Neural crest cell (in vitro differentiated cells): ENCODE measurements around the gene PARP14. TPM values are rescaled to one million over a fixed set of nuclear protein-coding genes. Genes with fewer than 3 reads are reported as not detected.

Experiments used
- DNase-seq: peaks from one replicate; pipeline ENCODE4 v3.0.0; 2021; ENCODE audit warnings: low read depth, mixed read lengths, low spot score
- H3K27ac Mint-ChIP-seq: one replicate; pipeline ENCODE4 v1.8.0; 2021; ENCODE audit warnings: mild to moderate bottlenecking, mixed read lengths; ENCODE audit not compliant: unreplicated experiment
- H3K27me3 Mint-ChIP-seq: 2 replicates; pipeline ENCODE4 v1.8.0; 2021; ENCODE audit warnings: low read depth, mild to moderate bottlenecking, mixed read lengths
- H3K36me3 Mint-ChIP-seq: 2 replicates; pipeline ENCODE4 v1.8.0; 2021; ENCODE audit warnings: low read depth, mild to moderate bottlenecking, mixed read lengths
- H3K4me1 Mint-ChIP-seq: 2 replicates; pipeline ENCODE4 v1.8.0; 2021; ENCODE audit warnings: mixed read lengths
- H3K4me3 Mint-ChIP-seq: one replicate; pipeline ENCODE4 v1.8.0; 2021; ENCODE audit warnings: mild to moderate bottlenecking, mixed read lengths
- H3K9me3 Mint-ChIP-seq: 2 replicates; pipeline ENCODE4 v1.8.0; 2021; ENCODE audit warnings: mixed read lengths
- CTCF ChIP-seq: fragments of 200-600 bp; sonication (generic); conservative IDR thresholded peaks from 2 replicates; pipeline ENCODE4 v1.5.0; 2021; ENCODE audit warnings: antibody characterized with exemption, mild to moderate bottlenecking
- total RNA-seq: library from RNA; stranded (reverse); gene quantifications from 2 replicates; pipeline ENCODE4 v1.2.1, GENCODE V29; 2021

PARP14 gene
- total RNA-seq, 1 donor from 2014 or later: 6.6 TPM

- H3K36me3 Mint-ChIP-seq: peaks cover 3% of the 10 kb centered on the region
- no peaks in the 10 kb centered on the region for H3K9me3 Mint-ChIP-seq
- DNase-seq: no peak
- no peak overlapping the region for H3K27ac Mint-ChIP-seq
- H3K4me1 Mint-ChIP-seq: no peaks in the 10 kb centered on the region
- no peak for TF ChIP-seq CTCF
- no peak overlapping the region for H3K4me3 Mint-ChIP-seq
- H3K27me3 Mint-ChIP-seq: no peaks in the 10 kb centered on the region
Measured at GRCh38 chr3:122772827-122773226, 92.2 kb downstream of the PARP14 start.

GRCh38 chr3:122773944-122774509 is 93.4 kb downstream of the PARP14 start:
- H3K4me1 Mint-ChIP-seq: no peaks in the 10 kb centered on the region
- DNase-seq: no peak
- no peaks in the 10 kb centered on the region for H3K27me3 Mint-ChIP-seq
- no peak overlapping the region for H3K27ac Mint-ChIP-seq
- no peaks in the 10 kb centered on the region for H3K36me3 Mint-ChIP-seq
- no peak for TF ChIP-seq CTCF
- H3K9me3 Mint-ChIP-seq: no peaks in the 10 kb centered on the region
- H3K4me3 Mint-ChIP-seq: no peak overlapping the region

- TF ChIP-seq CTCF: no peak
- no peak for DNase-seq
- Mint-ChIP-seq H3K27ac (no peak overlapping the region), H3K27me3 (no peaks in the 10 kb centered on the region), H3K36me3 (no peaks in the 10 kb centered on the region), H3K4me1 (no peaks in the 10 kb centered on the region), H3K4me3 (no peak overlapping the region), H3K9me3 (no peaks in the 10 kb centered on the region)
Measured at GRCh38 chr3:122774564-122774963, 93.9 kb downstream of the PARP14 start.

- DNase-seq: no peak
- TF ChIP-seq CTCF: no peak
- no peak overlapping the region for H3K4me3 Mint-ChIP-seq
- no peaks in the 10 kb centered on the region for H3K4me1 Mint-ChIP-seq
- peaks cover 3% of the 10 kb centered on the region for H3K9me3 Mint-ChIP-seq
- no peak overlapping the region for H3K27ac Mint-ChIP-seq
- H3K27me3 Mint-ChIP-seq: no peaks in the 10 kb centered on the region
- peaks cover 5% of the 10 kb centered on the region for H3K36me3 Mint-ChIP-seq
Measured at GRCh38 chr3:122776675-122777468, 96.2 kb downstream of the PARP14 start.

GRCh38 chr3:122777563-122777962 is 96.9 kb downstream of the PARP14 start:
- Mint-ChIP-seq H3K4me1 (no peaks in the 10 kb centered on the region), H3K27ac (no peak overlapping the region), H3K4me3 (no peak overlapping the region), H3K27me3 (no peaks in the 10 kb centered on the region), H3K36me3 (peaks cover 5% of the 10 kb centered on the region), H3K9me3 (peaks cover 3% of the 10 kb centered on the region)
- DNase-seq: no peak
- TF ChIP-seq CTCF: no peak

Other genes starting within 250 kb of the PARP14 start
- 86.5 and 86.8 TPM in 2 replicates for gene KPNA1, start 165.9 kb upstream of the PARP14 start, total RNA-seq
- gene PARP9, start 116.5 kb upstream of the PARP14 start, total RNA-seq: 2.8 and 3.0 TPM in 2 replicates
- gene DTX3L, start 116.5 kb upstream of the PARP14 start, total RNA-seq: 4.9 and 6.3 TPM in 2 replicates
- 0.09 TPM in 1 of 2 replicates, not detected in the other for gene PARP15, start 103.2 kb upstream of the PARP14 start, total RNA-seq
- 9.9 and 10.9 TPM in 2 replicates for gene HSPBAP1, start 113.0 kb downstream of the PARP14 start, total RNA-seq
- gene SLC49A4, start 114.2 kb downstream of the PARP14 start, total RNA-seq: 16.4 and 16.6 TPM in 2 replicates